ENCODE results near the gene EFCAB9.
A peak's percentile ranks its signal among the peaks of the same experiment; 100 is the strongest.

The EFCAB9 gene

DNA sequence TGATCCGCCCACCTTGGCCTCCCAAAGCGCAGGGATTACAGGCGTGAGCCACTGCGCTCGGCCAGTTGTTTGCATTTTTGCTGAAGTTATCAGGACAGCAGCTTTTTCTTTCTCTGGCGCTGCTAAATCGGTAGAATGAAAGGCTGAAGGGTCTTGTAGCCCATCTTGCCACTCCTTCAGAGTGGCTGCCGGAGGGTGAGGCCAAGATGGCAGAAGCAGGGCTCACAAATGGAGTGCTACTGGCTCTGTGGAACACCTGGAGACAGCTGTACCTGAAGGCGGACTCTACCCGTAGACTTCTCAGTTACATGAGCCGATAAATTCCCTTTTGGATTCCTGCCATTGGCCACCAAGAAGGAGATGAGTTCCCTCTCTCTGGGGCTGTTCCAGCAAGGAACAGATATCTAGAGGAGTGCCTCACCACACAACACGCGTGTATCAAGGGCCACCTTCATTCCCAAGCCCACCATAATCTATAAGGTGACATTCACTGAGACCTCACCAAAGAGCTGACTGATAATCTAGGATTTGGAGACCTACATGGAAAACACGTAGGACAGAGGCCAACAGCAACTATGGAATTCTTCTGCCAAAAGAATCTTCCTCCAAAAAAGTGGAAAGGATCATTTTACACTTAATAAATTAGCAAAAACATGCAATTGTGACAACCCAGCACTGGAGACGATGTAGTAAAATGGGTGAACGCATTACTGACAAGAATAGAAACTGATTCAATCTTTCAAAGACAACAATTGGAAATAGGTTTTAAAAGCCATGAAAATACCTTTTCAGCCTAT, 27.7 kb upstream of the EFCAB9 start:
- DNase-seq, result no peak

DNA sequence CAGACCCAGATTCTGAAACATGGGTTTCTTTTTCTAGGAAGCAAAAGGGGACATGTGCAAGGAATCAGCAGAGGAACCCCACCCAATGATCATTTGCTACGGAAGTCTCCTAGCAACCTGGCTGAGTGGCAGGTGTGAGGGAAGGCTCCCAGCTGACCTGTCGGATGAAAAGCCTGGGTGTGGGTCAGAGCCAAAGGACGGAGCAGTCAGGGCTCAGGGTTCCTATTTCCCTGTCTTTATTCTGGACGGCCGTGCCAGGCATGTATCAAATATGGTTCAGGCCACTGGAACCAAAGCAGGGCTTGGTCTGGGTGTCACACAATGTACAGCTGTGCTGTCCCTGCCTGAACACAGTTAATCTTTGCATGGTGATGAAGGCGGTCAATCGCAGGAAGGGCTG, 26.1 kb upstream of the EFCAB9 start:
- DNase-seq, result no peak

GRCh38 chr5:172168311-172168710, 25.7 kb upstream of the EFCAB9 start:
- no peak for DNase-seq

GRCh38 chr5:172169216-172169615, 24.8 kb upstream of the EFCAB9 start:
- DNase-seq, result no peak

- DNase-seq, result no peak
Observed at GRCh38 chr5:172170251-172170701, 23.7 kb upstream of the EFCAB9 start.

DNA sequence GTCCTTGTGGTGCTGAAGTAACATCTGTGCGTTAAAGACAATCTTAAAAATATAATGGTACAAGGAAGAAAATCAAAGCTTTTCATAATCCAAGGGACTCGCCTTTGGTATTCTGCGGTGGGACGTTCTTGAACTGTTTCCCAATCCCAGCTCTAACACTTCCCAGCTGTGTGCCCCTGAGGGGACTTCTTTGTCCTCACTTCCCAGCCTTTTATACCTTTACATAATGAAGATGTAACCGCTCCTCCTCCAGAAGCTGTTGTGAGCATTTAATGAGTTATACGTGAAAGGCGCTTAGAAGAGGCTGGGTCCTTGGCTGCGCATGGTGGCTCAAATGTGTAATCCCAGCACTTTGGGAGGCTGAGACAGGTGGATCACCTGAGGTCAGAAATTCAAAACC, 22.9 kb upstream of the EFCAB9 start:
- DNase-seq, result no peak

GRCh38 chr5:172172912-172173563, 20.9 kb upstream of the EFCAB9 start:
- no peak for DNase-seq

GRCh38 chr5:172173564-172174153, 20.3 kb upstream of the EFCAB9 start:
- DNase-seq, result peak; percentile 77

- no peak for DNase-seq
Observed at GRCh38 chr5:172175263-172175719, 18.7 kb upstream of the EFCAB9 start.

DNA sequence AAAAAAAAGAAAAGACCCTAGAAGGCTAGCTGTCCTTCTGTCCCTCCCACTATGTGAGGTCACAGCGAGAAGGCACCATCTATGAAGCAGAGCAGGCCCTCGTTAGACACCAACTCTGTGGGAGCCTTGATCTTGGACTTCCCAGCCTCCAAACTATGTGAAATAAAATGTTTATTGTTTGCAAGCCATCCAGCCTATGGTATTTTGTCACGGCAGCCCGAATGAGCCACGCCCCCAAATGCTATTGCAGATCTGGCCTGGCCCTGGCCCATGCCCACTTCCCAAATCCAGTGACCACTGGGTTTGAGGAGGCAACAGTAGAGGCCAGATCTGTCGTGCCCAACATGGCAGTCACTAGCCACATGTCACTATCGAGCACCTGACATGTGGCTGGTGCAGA, 16.8 kb upstream of the EFCAB9 start:
- DNase-seq, result no peak

DNA sequence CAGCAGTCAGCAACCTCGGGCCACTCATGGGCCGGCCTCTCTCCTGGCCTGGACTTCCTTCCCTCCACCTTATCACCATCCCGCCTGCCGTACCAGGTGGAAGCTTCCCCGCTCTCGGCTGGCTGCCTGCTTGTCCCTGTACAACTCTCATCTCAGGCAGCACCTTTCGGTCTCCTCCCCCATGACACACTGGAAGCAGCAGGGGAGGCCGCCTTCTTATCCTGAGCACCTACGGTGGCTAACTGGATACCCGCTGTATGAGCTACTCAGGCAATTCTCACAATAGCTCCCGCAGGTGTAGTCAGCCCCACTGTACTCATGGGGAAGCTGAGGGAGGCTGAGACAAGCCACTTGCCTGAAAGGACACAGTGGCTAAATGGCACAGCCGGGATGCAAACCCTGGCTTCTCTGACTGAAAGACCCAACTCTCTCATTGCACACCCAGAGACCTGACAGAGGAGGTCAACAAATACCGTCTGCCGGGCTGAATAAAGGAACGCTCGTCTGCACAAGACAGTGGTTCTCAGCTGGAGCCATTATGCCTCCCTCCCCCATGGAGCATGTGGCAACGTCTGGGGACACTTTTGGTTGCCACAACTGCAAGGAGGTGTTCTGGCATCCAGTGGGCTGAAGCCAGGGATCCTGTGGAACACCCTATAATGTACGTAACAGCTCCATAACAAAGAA, 15.5 kb upstream of the EFCAB9 start:
- DNase-seq, result no peak

DNA sequence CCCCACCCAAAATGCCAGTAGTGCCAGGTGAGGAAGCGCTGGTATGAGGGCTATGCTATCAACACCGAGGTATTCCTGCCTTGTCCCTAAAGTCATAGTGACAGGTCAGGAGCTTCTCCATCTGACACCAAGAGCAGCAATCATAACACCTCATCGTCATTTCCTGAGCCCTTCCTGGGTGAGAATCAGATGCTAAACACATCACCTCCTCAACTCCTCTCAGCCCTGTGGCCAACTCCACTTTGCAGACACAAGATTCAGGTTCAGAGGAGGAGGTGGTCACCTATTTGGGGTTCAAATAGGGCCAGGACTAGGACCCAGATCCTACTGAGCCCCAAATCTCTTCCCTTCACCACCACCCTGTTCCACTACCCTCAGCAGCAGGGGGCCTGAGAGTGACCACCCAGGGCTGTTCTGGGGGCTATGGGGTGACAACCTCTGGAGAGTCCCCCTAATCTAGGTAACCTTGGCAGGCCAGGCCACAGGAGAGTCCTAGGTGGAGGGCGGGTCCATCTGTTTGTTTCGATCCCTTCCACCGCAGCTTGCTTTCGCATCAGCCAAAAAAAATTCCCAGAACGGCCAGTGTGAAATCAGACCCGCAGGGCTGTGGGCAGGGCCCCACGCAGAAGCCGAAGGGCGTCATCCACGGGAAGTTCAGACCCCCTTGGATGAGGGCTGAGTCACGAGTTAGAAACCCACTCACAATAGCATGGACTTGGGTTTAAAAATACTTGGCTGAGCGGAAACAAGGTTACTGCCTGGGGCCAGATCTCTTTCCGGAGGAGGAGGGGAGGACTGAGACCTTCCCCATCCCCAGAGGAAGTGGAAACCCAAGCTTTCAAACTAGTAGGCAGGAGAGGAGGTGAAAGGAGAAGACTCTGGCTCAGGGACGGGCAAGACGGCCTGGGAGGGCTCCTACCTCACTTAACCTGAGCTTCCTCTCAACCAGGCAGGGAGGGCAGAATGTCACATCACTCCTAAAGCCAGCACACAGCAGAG, 14.7 kb upstream of the EFCAB9 start:
- DNase-seq, result peak; percentile 31

DNA sequence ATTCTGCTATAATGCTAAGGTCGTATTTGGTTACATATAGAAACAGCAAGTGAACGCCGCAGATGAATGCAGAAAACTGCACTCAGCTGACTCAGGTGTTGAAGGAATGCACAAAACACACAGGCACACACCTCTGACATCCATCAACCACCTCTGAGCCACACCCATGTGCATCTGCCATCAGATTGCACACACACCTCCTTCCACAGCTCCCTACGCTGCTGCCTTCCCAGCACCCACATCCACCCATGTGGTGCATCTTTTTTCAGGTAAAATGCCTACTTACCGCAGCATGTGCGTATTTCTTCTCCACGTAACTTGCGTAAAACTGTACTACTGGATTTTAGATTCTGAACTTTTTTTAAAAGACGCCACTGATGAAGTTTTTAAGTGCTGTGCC, 13.0 kb upstream of the EFCAB9 start:
- no peak for DNase-seq

DNA sequence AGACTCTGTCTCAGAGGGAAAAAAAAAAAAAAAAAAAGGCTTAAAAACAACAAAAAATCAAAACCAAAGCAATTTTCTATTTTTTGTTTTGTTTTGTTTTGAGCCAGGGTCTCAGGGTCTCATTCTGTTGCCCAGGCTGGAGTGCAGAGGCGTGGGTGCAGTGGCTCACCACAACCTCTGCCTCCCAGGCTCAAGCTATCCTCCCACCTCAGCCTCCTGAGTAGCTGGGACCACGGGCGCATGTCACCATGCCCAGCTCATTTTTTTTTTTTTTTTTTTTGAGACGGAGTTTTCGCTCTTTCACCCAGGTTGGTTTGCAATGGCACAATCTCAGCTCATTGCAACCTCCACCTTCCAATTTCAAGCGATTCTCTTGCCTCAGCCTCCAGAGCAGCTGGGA, 11.7 kb upstream of the EFCAB9 start:
- DNase-seq, result no peak

GRCh38 chr5:172183881-172184280, 10.1 kb upstream of the EFCAB9 start:
- DNase-seq, result no peak

GRCh38 chr5:172185096-172185461, 8.9 kb upstream of the EFCAB9 start:
- no peak for DNase-seq

- no peak for DNase-seq
Observed at GRCh38 chr5:172186114-172186695, 7.8 kb upstream of the EFCAB9 start.

DNA sequence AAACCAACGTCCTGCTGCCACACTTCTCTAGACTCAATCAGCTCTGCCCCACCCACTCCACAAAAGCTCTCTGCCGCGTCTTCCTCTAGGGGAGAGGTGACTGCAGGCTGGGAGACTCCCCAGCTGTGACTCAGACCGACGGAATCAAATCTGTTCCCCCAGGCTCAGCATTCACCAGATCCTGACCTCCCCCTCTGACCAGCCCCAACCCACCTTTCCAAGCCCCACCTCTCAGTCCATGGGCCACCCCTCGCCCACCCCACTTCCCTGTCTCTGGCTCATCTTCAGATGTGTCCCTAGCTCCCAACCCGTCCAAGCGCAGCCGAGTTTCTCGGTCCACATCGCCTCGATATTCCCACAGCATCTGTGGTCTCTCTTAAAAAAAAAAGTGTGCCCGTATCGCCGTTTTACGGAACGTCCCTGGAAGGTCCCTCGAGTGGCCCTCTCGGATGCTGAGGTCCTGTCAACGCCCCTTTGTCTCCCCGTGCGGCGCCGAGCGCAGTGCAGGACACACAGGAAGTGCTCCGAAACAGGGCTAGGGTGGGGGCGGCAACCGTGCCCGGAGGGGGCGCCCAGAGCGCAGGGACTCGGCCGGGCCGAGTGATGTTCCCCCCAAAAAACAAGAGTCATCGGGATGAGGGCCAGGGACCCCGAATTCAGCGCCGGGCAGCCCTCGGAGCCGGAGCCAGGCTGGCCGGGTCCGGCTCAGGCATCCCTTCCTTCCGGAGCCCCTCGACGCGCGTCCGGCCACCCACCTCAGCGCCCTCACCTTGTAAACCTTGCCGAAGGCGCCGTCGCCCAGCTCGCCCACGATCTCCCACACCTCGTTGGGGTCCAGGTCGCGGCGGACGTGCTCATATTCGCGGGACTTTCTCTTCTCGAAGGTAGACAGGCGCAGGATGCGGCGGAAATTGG, 6.6 kb upstream of the EFCAB9 start:
- peak; percentile 82 for DNase-seq

DNA sequence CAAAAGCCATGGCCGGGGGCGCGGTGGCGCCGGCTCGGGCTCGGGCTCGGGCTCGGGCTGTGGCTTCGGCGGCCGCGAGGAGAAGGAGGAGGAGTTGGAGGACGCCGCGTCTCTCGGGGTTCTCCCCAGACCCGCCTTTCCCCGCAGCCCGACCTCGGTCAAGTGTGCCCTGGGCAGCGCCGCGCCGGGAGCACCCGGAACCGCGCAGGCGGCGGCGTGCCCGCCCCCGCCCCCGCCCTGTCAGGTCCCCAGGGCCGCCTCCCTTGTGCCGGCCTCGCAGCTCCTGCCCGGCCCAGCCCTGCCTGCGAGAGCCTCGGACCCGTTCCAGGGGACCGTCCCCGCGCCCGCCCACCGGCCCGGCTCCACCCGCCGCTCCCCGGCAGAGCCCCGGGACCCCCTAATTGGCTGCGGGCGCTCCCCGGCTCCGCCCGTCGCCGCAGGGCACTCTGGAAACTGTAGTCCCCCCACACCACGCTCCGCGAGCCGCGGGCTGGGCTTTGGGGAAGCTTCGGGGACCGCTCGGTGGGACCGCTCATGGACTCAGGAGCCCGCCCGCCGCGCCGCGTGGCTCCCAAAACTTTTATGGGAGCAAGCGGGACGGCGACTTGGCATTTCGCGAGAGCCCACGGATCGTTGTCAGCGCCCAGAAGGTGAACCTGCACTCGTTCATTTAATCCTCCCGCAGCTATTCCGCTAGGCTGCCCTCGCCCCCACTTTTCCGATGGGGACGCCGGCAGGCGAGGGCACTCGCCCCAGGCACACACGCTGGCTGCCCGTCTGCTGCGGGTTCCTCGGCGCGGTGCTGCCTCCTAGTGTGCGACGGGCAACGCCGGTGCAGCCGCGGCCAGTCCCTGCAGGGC, 5.7 kb upstream of the EFCAB9 start, which contains the start of gene STK10:
TSS of gene STK10 (minus strand) at position 192 of the 860 bp plus-strand sequence. CDS start at position 10, 182 bp downstream.
- peak; percentile 93 for DNase-seq
